ENCODE results near the gene MTFR1L. TPM values are rescaled to one million over a fixed set of nuclear protein-coding genes. Genes with fewer than 3 reads are reported as not detected.

The MTFR1L gene
- total RNA-seq, 1 donor from 2014 or later = 74.3 TPM

- Mint-ChIP-seq H3K9me3 (no peaks in the 10 kb centered on the region), H3K27ac (no peak overlapping the region), H3K27me3 (ENCODE audit: low read depth) (peaks cover 13% of the 10 kb centered on the region), H3K36me3 (no peaks in the 10 kb centered on the region), H3K4me1 (peaks cover 8% of the 10 kb centered on the region), H3K4me3 (no peak overlapping the region)
- DNase-seq (ENCODE audit: low spot score in 2 of 2, unreplicated experiment in 2 of 2) = no peak
- no peak for TF ChIP-seq CTCF (IDR thresholded peaks at IDR 0.05; ENCODE audit: unreplicated experiment)
Observed at GRCh38 chr1:25786887-25787759, 32.6 kb upstream of the MTFR1L start.

GRCh38 chr1:25787760-25788166 lies 32.0 kb upstream of the MTFR1L start:
- peaks cover 8% of the 10 kb centered on the region for H3K4me1 Mint-ChIP-seq
- no peak overlapping the region for H3K27ac Mint-ChIP-seq
- TF ChIP-seq CTCF (IDR thresholded peaks at IDR 0.05; ENCODE audit: unreplicated experiment) = no peak
- H3K4me3 Mint-ChIP-seq = no peak overlapping the region
- H3K27me3 Mint-ChIP-seq (ENCODE audit: low read depth) = peaks cover 10% of the 10 kb centered on the region
- H3K36me3 Mint-ChIP-seq = no peaks in the 10 kb centered on the region
- no peak for DNase-seq (ENCODE audit: low spot score in 2 of 2, unreplicated experiment in 2 of 2)
- H3K9me3 Mint-ChIP-seq = no peaks in the 10 kb centered on the region

GRCh38 chr1:25790472-25790871 lies 29.3 kb upstream of the MTFR1L start:
- H3K4me1 Mint-ChIP-seq = peaks cover 5% of the 10 kb centered on the region

GRCh38 chr1:25792115-25792514 lies 27.6 kb upstream of the MTFR1L start:
- Mint-ChIP-seq H3K9me3 (no peaks in the 10 kb centered on the region), H3K36me3 (no peaks in the 10 kb centered on the region), H3K4me1 (peaks cover 7% of the 10 kb centered on the region), H3K27ac (no peak overlapping the region), H3K27me3 (ENCODE audit: low read depth) (peaks cover 20% of the 10 kb centered on the region), H3K4me3 (no peak overlapping the region)
- no peak for TF ChIP-seq CTCF (IDR thresholded peaks at IDR 0.05; ENCODE audit: unreplicated experiment)
- no peak for DNase-seq (ENCODE audit: low spot score in 2 of 2, unreplicated experiment in 2 of 2)

More at GRCh38 chr1:25790472-25790871, 29.3 kb upstream of the MTFR1L start:
- no peak for DNase-seq (ENCODE audit: low spot score in 2 of 2, unreplicated experiment in 2 of 2)
- TF ChIP-seq CTCF (IDR thresholded peaks at IDR 0.05; ENCODE audit: unreplicated experiment) = no peak
- Mint-ChIP-seq H3K27ac (no peak overlapping the region), H3K36me3 (no peaks in the 10 kb centered on the region), H3K9me3 (no peaks in the 10 kb centered on the region), H3K27me3 (ENCODE audit: low read depth) (peaks cover 12% of the 10 kb centered on the region), H3K4me3 (no peak overlapping the region)

GRCh38 chr1:25793585-25794170 lies 26.1 kb upstream of the MTFR1L start:
- H3K27ac Mint-ChIP-seq = no peak overlapping the region
- H3K4me3 Mint-ChIP-seq = no peak overlapping the region
- H3K9me3 Mint-ChIP-seq = no peaks in the 10 kb centered on the region
- peaks cover 10% of the 10 kb centered on the region for H3K4me1 Mint-ChIP-seq
- DNase-seq (ENCODE audit: low spot score in 2 of 2, unreplicated experiment in 2 of 2) = no peak
- peaks cover 20% of the 10 kb centered on the region for H3K27me3 Mint-ChIP-seq (ENCODE audit: low read depth)
- TF ChIP-seq CTCF (IDR thresholded peaks at IDR 0.05; ENCODE audit: unreplicated experiment) = no peak
- H3K36me3 Mint-ChIP-seq = no peaks in the 10 kb centered on the region
